Hematopoietic multipotent progenitor cell (in vitro differentiated cells): ENCODE measurements around the gene ARHGAP26. TPM values are rescaled to one million over a fixed set of nuclear protein-coding genes. Genes with fewer than 3 reads are reported as not detected.

Experiments
- DNase-seq, 3 donors: peaks; one replicate each; pipeline ENCODE4 v3.0.0-alpha.2; 2011 to 2015; ENCODE audit warnings: low read depth in 2 of 3, low spot score in 2 of 3
- total RNA-seq: library from RNA; depleted of rRNA; stranded (reverse); fragments of >200 nt; gene quantifications from one replicate; pipeline ENCODE4 v1.2.3, GENCODE V29; 2012

The ARHGAP26 gene
- total RNA-seq, 1 donor: 14.5 TPM

DNA sequence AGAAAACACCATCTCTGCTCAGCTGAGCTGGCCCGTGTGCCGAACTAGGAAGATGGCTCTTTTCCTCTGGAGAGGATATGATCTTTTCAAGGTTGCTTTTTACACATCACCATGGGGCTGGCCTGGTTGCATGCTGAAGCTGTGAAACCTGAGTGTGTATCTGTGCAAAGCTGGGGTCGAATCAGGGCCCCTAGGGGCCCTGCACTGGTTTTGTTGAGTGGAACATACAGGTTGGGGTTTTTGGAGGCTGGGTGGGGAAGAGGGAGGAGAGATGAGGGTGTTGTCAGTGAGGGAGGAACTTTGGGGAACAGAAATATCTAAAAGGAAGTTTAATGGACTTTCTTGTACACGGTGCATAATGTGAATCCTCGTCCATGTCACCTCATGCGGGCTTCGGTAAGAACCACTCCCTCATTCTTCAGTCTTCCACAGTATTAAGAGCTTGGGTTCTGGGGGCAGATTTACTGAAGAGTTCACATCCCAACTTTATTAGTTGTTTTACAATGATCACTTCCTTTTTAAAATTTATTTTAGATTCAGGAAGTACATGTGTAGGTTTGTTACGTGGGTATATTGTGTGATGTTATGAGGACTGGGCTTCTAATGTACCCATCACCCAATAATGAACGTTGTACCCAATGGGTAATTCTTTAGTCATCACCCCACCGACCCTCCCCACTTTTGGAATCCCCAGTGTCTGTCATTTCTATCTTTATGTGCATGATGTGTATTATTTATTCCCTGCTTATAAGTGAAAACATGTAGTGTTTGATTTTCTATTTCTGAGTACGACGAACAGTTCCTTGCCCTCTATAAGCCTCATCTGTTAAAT lies 395.1 kb downstream of the ARHGAP26 start:
- no peak for DNase-seq

DNA sequence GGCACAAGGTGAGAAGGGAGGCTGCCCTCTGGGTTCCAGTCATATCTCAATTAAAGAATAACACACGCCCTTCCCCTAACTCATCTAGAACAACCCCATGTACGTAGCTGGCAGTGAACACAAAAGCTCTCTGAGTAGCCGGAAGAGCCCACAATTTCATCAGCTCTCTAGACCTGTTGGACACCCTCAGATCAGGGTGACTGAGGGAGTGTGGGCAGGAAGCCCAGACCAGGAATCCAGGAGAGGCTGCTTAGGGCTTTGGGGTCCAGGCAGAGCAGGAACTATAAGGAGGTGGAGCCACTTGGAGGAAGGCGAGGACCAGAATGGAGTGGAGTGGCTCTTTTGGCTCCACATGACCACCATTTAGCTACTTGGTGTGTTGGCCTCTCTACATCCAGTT lies 395.9 kb downstream of the ARHGAP26 start:
- DNase-seq: no peak

DNA sequence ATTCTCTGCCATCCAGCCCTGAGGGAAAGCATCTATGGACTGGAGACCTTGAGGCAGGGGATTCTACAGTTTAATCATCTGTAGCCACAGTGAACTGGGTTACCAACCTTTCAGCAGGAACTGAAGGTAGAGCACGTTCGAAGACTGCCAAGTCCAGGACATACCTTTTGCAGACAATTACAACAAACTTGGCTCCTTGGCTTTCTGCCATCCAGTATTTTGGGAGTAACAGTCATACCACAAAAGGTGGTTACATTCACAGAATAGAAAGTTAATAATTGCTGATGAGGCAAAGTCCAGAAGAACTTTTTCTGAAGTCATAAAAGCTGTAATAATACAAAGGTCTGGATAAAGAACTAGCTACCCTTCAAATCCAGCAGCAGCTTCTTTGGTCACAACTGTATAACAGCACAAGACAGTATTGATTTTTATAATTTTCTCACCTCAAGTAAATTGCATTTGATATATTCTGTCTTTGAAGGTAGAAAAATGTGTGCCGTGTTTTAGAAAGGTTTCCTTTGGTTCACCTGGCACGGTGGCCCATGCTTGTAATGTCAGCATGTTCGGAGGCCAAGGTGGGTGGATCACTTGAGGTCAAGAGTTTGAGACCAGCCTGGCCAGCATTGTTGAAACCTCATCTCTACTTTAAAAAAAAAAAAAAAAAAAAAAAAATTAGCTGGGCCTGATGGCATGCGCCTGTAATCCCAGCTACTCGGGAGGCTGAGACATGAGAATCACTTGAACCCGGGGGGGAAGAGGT lies 396.7 kb downstream of the ARHGAP26 start:
- no peak for DNase-seq

DNA sequence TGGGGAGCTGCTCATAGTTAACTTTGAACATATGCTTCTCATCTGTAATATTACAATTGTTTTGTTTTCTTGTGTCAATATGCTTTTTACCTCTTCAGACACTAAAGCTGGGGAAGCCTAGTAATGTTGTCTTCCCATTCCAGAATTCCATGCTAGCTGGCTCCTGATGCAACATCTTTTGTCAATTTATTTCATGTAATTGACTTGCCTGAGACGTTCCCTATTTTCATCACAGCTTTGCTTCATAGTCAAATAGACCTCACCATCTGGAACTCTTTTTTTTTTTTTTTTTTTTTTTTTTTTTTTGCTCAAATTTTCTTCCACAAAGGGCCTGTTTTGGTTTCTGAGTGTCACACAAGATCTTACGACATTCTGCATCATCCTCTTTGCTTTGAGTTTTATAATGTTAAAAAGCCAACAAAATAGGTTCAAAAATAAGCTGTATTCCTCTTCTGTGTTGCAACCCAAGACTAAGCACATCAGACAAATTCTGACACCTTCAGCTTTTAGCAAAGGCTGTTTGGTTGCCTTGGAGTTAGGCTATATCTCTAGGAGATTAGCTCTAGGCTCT lies 398.1 kb downstream of the ARHGAP26 start:
- no peak for DNase-seq

DNA sequence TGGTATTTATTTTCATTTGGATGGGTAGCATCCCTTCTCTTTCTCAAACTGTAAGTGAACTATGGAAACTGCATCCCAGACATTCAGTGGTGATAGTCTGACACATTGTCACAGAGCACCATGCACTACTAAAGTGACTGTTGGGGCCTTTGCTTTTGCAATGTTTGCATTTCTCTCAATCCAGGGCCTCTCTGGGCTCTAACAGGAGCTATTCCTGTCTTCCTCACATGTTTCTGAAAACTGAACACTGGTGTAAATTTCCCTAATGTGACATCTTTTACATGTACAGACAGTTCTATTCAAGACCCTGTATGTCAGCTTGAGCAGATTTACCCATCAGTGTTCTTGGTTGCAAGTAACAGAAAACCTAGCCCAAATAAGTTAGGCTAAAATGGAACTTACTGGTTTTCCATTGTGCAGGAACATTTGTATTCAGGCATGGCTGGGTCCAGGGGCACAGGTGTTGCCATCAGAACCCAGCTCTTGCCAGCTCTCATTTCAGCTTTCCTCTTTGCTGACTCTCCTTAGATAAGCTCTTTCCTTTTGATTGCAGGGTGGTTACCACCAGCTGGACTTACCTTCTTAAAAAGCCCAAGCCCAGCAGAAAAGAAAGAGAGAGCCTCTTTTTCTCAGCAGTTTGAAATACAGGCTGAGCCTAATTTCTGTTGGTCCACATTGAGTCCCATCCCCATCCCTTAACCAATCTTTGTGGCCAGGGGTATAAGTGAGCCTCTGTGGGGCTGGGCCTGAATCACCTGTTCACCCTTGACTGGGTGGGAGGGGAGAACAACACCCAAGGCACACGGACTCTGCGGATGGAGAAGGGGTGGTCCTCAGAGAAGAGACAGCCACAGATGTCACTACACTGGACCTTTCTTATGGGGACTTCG lies 399.0 kb downstream of the ARHGAP26 start:
- DNase-seq: no peak

DNA sequence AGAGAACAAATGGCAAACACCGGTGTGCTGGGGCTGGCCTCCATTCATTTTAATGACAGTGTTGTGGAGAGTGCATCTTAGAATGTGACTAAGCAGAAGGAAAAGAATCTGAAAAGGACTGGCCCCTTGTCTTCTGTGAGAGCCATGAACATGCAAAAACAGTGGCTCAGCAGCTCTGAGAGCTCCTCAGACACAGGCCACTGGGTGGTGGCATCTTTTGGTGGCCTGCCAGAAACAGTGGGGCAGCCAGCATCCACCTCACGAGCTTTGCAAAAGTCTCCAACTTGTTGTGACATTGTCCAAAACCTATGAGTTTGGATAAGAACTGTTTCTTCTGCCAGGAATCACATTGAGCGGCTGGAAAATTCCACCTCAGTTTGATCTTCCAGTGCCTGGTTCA lies 399.9 kb downstream of the ARHGAP26 start:
- no peak for DNase-seq

DNA sequence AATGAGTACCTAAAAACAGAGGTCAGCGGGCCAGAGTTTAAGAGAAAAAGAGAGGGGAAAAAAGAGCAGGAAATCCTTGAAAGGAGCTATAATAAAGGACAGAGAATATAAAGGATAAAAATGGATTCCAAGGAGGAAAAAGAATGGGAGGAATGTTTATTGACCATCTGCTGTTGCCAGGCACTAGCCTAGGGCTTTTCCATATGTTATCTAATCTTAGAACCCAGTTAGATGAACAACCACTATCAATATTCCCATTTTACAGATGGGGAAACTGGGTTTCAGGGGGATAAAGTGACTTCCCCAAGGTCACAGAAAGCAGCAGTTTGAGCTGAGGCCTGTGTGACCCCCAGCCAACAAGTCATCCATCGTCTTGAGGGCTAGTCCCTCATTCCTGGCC lies 400.8 kb downstream of the ARHGAP26 start:
- no peak for DNase-seq

DNA sequence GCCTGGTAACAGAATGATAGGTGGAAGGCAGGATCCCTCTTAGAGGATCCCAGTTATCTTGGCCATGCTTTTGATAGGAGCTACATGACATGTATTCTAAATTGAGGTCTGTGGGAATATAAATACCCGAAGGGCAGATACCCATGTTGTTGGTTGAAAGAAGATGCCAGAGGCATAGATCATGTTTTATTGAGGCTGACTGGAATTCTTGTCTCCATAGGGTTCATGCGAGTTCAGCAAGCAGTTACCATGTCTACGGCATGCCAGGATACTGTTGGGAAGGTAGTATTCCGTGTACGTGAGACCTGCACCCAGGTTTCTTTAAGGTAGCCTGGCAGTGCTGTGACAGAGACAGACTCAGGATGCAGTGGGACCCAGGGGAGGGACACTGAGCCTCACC lies 402.6 kb downstream of the ARHGAP26 start:
- no peak for DNase-seq

DNA sequence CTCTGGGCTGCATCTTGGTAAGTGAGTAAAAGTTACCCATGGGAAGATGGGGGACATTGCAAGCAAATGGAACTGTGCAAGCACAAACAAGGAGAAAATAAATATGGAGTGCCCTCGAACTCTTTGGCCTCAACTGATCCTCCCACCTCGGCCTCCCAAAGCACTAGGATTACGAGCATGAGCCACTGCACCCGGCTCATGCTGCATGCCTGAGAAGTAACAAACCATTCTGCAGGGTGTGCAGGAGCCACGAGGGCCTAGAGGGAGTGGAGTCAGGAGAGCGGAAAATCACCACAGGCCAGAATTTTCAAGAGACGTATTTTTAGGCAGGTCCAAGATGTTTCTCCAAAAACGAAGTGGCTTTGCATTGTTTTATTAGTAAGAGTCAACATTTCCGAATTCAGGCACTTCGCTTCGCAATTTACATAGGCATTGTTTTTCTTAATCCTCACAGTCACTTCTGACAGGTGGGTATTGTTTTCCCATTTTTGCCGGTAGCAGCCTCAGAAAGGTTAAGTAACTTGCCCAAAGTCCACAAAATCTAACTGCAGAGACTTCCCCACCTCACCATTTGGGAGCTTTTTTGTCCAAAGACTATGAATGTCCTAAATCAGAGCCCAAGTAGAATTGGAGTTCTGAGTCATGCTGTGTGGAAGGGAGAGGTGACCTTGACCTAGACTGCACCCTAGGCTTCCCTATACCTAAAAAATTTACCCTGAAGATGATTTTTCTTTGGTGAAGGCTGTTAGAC lies 403.1 kb downstream of the ARHGAP26 start:
- DNase-seq: no peak

DNA sequence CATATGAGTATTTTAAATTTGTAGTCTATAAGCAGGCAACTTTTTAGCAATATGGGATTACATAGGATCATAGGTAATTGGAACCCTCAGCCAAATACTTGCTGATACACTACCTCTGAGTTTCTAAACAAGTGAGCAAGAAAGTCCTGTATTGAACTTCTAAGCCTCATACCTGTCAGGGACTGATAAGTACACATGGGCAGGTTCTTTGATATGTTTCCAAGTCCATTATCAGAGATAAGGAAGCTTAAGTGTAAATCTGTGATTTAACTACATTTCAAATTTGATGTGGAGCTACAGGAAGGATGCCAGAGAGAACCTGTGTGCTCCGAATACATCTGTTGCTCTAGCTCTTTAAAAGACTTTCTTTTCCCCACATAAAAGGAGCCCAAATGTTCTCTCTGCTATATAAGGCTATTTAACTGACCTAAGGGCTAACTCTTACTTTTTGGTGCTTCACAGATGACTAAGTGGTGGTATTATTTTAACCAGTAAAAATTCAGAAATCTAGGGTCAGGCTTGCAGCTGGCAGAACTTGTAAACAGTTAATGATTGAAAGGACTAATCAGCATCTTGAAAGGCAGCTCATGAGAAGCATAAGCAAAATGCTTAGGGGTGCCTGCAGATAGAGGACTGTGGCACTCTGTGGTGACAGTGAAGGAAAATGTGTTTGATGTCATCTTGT lies 404.7 kb downstream of the ARHGAP26 start:
- no peak for DNase-seq

DNA sequence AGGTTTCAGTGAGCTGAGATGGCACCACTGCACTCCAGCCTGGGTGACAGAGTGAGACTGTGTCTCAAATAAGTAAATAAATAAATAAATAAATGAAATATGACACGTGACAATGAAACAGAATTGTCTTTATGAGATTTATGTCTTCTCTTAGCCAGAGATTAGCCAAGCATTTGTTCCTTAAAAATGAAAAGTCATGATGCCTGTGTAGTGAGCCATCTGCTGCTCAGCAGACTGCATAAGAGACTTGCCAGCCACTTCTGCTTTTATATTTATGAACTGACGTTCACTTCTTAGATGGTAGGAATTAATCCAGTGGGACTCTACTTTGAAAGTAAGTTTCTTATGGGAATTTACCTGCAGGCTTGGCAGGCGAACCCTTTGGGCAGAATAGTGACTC lies 405.9 kb downstream of the ARHGAP26 start:
- DNase-seq: peak in 2 of 3 donors; percentile 47 to 79

DNA sequence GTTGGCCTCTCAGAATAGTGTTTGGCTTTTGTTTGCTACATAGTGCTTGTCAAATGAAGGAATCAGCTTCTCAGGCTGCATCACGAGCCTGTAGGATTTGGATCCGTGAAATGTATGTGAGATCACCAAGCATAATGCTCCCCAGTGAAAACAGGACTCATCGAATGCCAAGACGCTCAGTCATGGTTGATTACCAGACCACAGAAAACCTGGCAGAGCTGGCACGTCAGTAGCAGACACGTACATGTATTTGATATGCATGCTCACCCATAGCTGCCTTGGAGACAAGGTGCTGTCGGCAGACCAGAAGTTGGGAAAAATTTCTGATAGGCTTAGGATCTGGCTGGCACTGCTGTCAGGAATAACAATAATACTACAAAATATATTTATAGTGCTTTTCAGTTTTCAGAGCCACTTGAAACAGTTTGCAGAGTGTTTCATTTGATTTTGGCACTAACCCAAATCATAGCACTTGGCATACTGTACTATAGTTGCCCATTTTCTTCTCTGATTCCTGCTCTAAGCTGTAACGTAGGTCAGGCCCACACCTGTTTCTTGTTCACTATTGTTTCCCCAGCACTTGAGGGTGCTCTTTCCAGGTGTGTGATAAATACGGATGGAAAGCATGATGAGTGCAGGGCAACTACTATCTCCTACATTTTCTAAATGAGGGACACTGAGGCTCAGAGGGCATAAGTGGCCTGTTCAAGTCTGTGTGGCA lies 407.2 kb downstream of the ARHGAP26 start:
- no peak for DNase-seq

DNA sequence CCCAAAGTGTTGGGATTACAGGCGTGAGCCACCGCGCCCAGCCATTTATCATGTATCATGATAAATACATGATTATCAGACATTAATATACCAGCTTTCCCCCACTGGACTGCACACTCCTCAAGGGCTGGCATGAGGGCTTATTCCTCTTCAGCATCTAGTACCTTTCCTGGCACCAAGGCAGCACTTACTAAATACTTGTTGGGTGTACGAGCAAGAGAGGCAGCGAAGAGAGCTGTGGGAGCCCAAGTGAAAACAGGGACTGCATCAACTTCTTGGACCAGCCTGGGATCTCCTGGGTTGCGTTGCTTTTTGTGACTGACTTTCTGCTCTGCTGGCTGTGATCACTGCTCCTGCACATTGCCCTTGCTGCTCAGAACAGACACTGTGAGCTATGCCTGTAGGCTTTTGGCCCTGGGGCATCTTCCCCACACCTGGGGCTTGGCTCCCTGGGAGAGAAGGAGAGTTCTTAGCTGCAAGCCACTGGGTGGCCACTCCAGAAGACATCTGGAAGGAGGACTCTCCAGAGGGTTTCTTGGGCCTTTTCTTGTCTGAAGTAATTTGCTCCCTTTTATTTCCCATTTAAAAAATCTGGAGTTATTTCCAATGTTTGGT lies 409.1 kb downstream of the ARHGAP26 start:
- DNase-seq: no peak

DNA sequence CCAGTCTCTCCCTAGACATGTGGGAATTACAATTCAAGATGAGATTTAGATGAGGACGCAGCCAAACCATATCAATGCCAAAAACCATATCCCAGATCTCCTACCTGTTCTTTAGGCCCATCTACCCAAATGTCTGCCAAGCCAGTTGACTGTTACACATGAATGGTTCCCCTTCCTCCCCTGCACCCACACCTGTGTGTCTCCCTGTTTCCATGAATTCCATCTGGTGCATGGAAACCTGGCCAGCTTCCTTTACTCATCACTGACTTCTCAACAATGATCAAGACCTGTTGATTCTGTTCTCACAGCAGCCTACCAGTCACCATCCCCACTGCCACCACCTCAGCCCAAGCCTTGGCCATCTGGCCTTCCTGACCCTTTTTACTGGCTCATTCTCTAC lies 410.6 kb downstream of the ARHGAP26 start:
- DNase-seq: no peak

DNA sequence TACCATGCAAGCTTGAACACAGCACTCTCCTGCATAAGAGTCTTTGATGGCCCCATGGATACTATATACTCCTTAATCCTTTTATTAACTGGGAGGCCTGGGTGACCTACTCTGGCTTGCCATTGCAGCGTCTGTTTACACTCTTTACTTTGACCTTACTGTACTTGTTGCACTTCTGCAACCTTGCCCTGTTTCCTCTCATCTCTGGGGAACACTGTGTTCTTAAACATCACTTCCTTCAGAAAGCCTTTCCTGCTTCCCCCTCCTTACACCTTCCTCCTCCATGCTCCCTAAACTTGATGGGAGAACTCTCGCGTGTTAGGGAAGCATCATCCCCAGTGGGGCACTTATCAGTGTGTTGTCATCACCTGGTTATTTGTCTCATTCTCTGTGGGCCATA lies 411.0 kb downstream of the ARHGAP26 start:
- no peak for DNase-seq

DNA sequence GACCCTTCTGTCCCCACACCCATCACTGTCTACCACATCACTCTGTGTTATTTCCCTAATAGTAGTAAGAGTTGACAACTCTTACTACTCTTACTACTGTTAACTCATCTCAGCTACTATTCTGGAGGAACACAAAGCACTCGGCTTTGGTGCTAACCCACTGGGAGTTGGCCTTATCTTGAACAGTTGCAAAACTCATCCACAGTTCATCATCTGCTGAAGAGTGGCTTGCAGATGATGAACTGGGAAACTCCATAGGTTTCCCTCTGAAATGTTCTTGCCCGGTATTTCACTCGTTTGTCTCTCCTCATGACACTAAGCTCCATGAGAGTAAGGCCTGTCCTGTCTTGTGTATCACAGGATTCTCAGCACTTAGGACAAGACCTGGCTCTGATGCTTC lies 411.9 kb downstream of the ARHGAP26 start:
- no peak for DNase-seq

DNA sequence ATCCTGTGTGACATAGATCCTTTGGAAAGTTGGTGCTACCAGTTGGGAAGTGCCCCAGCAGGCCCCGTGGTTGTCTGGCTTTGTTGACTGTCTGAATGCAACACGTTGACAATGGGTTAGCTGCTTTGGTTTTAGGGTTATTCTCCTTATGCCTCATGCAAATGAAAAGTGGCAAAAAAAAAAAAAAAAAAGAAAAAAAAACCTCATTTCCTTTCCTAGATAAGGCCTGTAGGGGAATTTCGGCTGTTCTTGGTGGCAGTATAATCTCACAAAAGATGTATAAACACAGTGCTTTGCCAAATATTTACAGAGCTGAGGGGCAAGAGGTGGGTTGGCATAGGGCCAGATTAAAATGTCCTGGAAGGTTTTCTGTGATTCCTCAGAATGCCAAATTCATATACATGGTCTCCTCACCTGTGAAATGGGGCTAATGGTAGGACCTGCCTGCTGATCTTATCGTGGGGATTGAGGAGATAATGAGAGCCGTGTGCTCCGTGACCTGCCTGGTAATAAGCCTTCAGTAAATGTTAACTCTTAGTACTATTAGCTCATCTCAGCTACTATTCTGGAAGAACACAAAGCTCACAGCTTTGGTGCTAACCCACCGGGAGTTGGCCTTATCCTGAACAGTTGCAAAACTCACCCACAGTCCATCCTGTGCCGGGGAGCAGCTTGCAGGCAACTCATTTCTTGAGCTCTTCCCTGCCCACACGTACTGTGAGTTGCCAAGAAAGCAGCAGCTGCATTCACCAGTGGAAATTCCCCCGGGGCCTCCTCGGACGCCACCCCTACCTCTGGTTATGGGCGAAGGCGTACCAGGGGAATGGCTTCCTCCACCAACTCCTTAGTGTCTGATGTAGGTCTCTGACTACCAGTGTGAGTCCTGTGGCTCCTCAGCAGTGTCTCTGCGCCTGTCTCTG lies 413.0 kb downstream of the ARHGAP26 start:
- DNase-seq: peak in 2 of 3 donors; percentile 15 to 23
